ENCODE data around the gene SOX13.
"Not testable (repeated sequence)": the region's sequence is repeated elsewhere in the genome, so short reads cannot be mapped to it uniquely, and the experiment has no call there.

The SOX13 gene

DNA sequence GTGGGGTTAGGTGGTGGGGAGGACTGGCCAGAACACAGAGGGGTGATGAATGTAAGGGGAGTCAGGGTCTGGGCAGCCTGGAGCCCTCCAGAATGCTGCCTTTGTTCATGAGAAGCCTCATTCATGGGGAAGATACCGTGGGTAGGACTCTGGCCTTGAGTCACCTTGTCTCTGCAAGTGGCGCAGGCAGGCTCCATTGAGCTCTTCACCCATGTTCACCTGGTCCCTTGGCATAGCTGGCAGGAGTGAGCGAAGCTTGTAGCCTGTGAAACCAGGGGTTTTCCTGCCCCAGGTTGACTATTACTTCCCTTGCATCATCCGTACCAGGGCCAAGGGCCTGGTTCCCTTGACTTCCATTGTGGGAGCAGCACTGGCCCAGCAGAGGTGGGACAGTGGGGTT, 25.8 kb downstream of the SOX13 start:
- H3K4me3 ChIP-seq: no peak overlapping the region
- DNase-seq (ENCODE audit: low spot score in 2 of 2): no peak
- H3K4me1 ChIP-seq: peaks cover 10% of the 10 kb centered on the region
- no peaks in the 10 kb centered on the region for H3K9me3 ChIP-seq
- in situ Hi-C loops (cut with MboI; ENCODE audit: low sequenced_read_pairs): no loop called here
- H3K27me3 ChIP-seq (ENCODE audit: low read depth): no peaks in the 10 kb centered on the region
- H3K36me3 ChIP-seq (replicated peaks): no peaks in the 10 kb centered on the region

DNA sequence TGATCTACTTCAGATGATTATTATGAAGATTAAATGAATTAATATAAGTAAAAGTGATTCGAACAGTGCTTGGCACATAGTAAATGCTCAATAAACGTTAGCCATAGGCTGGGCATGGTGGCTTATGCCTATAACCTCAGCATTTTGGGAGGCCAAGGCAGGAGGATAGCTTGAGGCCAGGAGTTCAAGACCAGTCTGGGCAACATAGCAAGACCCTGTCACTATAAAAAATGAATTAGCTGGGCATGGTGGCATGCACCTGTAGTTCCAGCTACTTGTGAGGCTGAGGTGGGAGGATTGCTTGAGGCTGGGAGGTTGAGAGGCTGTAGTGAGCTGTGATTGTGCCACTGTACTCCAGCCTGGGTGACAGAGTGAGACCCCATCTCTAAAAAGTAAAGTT, 26.8 kb downstream of the SOX13 start:
- H3K9me3 ChIP-seq; H3K4me1 ChIP-seq; DNase-seq (ENCODE audit: low spot score in 2 of 2); H3K36me3 ChIP-seq (replicated peaks); H3K4me3 ChIP-seq; in situ Hi-C loops (cut with MboI; ENCODE audit: low sequenced_read_pairs); H3K27me3 ChIP-seq (ENCODE audit: low read depth): not testable (repeated sequence)

DNA sequence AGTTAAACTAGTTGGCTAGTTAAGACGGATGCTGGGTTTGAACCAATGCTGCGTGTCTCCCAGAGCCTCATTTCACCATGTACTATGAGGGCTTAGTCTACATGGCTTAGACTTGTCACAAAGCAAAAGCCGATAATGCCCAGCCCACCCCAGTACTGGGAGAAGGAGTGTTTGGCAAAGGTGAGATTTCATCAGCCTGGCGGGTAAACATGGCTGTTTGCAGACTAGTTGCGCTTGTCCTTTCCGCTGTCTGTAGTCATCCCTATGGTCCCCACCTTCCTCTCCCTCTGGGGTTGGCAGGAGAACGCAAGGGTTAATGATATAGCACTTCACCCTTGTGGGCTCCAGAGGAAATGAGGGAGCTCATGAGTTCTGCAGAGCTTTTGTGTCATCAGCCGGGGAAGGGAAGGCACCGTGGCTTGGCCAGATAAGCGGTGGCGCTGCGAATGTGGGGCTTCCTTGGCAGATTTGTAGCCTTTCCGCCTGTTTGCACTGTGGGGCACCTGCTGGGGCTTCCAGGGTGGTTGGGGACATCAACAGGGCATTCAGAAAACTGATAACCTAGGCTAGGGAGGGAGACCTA, 29.2 kb downstream of the SOX13 start:
- no peak overlapping the region for H3K4me3 ChIP-seq
- H3K36me3 ChIP-seq (replicated peaks): no peaks in the 10 kb centered on the region
- H3K9me3 ChIP-seq: no peaks in the 10 kb centered on the region
- H3K27me3 ChIP-seq (ENCODE audit: low read depth): no peaks in the 10 kb centered on the region
- no peak for DNase-seq (ENCODE audit: low spot score in 2 of 2)
- in situ Hi-C loops (cut with MboI; ENCODE audit: low sequenced_read_pairs): no loop called here
- H3K4me1 ChIP-seq: no peaks in the 10 kb centered on the region

DNA sequence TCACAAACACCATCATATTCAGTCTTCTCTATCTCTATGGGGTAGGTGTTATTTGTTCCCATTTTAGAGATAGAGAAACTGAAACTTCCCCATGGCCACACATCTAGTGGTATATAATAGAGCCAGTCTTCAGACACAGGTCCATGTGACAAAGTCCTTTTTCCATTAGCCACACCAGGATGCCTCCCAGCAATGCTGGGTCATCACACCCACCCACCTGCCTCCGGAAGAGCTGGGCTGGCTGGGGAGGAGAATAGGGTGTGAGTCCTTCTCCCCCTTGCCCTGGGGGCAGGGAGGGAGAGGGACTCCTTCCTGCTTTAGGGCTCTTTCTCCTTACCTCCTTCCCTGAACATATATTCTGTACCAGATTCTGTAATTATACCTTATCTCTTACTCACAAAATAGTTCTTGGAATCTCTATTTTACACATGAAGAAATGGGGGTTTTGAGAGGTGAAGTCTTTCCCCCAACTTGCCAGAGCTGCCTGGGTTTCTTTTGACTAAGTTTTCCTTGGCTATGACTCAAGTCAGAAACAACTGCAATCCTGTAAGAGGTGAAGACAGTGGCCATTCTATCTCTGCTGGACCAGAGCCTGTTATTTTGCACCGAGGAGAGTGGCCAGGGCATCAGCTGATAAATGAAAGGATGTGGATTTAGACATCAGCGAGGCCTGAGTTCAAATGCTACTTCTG, 30.0 kb downstream of the SOX13 start:
- no peaks in the 10 kb centered on the region for H3K9me3 ChIP-seq
- H3K36me3 ChIP-seq (replicated peaks): no peaks in the 10 kb centered on the region
- H3K27me3 ChIP-seq (ENCODE audit: low read depth): no peaks in the 10 kb centered on the region
- H3K4me1 ChIP-seq: peaks cover 2% of the 10 kb centered on the region
- no peak for DNase-seq (ENCODE audit: low spot score in 2 of 2)
- in situ Hi-C loops (cut with MboI; ENCODE audit: low sequenced_read_pairs): no loop called here
- no peak overlapping the region for H3K4me3 ChIP-seq

DNA sequence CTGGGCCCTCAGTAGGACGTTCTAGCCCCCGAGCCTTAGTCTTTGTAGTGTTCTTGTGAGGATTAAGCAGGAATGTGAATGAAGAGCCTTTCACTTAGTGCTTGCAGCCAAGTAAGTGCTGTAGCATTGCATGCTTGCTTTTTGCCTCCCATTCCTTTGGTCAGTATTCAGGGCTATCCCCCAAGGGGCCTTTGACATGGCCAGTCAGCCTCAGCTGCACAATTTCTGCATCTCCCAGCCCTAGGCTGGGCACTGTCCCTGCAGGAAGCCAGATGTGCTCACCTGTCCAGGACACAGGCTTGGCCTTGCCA, 30.5 kb downstream of the SOX13 start:
- no peaks in the 10 kb centered on the region for H3K9me3 ChIP-seq
- H3K36me3 ChIP-seq (replicated peaks): no peaks in the 10 kb centered on the region
- in situ Hi-C loops (cut with MboI; ENCODE audit: low sequenced_read_pairs): no loop called here
- no peaks in the 10 kb centered on the region for H3K27me3 ChIP-seq (ENCODE audit: low read depth)
- peaks cover 7% of the 10 kb centered on the region for H3K4me1 ChIP-seq
- DNase-seq (ENCODE audit: low spot score in 2 of 2): no peak
- no peak overlapping the region for H3K4me3 ChIP-seq

DNA sequence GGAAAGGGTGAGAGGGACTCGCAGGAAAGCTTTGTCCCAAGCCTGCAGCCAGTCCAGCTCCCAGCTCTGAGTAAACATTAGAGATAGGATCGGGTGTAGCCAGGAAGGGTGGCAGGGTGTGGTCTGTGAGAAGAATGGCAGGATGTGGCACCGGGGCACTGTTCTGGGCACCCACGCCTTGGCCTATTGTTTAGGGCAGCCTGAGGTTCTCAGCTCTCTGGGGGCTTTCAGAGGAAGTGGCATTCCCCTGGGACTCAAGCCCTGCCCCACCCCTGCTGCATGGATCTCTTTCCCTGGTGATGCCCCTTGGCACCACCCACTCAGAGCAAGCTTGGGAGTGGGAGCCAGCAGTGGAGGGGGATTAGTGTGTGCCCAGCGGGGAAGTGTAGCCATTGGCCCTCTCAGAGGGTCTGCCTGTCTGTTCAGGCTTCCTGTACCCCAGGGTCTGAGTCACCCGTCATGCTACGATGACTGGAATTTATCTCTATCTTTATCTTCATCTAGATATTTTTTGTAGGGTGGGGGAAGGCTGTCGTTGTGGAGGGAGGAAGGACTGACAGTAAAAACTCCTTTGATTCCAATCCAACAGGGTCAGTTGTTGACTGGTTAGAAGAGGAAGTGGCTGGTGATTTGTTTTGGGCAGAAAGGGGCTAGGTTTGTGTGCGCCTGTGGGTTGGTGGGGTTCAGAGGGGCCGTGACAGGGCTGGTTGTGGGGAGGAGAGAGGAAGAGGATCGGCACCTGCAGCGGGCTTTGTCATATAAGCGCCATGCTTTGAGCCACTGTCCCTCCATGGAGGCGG, 31.6 kb downstream of the SOX13 start:
- H3K4me1 ChIP-seq: peaks cover 15% of the 10 kb centered on the region
- DNase-seq (ENCODE audit: low spot score in 2 of 2): no peak
- no peak overlapping the region for H3K4me3 ChIP-seq
- no peaks in the 10 kb centered on the region for H3K9me3 ChIP-seq
- no peaks in the 10 kb centered on the region for H3K36me3 ChIP-seq (replicated peaks)
- in situ Hi-C loops (cut with MboI; ENCODE audit: low sequenced_read_pairs): no loop called here
- H3K27me3 ChIP-seq (ENCODE audit: low read depth): no peaks in the 10 kb centered on the region

DNA sequence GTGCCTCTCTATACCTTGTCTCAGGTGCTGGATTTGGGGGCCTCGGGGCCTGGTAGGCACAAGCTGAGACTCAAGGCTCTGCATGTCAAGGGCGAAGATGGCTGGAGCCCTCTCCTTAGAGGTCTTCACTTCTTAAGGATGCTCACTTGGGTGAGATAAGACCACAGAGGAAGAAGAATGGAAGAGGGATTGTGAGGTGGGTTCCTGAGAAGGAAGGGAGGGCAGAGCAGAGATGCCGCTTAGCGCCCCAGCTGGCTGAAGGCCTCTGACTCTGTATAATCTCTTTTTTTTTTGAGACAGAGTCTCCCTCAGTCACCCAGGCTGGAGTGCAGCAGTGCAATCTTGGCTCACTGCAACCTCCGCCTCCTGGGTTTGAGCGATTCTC, 32.2 kb downstream of the SOX13 start:
- H3K27me3 ChIP-seq (ENCODE audit: low read depth): no peaks in the 10 kb centered on the region
- DNase-seq (ENCODE audit: low spot score in 2 of 2): no peak
- H3K4me1 ChIP-seq: peaks cover 16% of the 10 kb centered on the region
- in situ Hi-C loops (cut with MboI; ENCODE audit: low sequenced_read_pairs): no loop called here
- H3K9me3 ChIP-seq: no peaks in the 10 kb centered on the region
- no peaks in the 10 kb centered on the region for H3K36me3 ChIP-seq (replicated peaks)
- no peak overlapping the region for H3K4me3 ChIP-seq

DNA sequence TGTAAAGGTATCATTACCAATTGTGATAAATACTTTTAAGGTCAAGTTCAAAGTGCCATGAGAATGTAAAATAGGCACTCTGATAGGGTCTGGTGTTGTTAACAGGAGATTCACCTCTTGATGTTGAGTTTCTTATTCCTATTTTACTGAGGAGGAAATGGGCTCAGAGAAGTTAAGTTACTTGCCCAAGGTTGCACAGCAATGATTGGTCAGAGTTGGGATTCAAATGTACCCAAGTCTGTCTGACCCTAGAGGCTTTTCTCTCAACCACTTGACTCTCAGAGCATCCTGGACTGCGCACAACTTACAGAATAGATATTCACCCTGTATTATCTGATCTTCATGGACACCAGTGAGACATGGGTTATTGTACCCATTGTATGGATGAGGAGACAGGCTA, 33.9 kb downstream of the SOX13 start:
- Histone ChIP-seq H3K4me3 (no peak overlapping the region), H3K4me1 (peaks cover 16% of the 10 kb centered on the region), H3K36me3 (replicated peaks) (no peaks in the 10 kb centered on the region), H3K9me3 (no peaks in the 10 kb centered on the region), H3K27me3 (ENCODE audit: low read depth) (no peaks in the 10 kb centered on the region)
- in situ Hi-C loops (cut with MboI; ENCODE audit: low sequenced_read_pairs): no loop called here
- DNase-seq (ENCODE audit: low spot score in 2 of 2): no peak

DNA sequence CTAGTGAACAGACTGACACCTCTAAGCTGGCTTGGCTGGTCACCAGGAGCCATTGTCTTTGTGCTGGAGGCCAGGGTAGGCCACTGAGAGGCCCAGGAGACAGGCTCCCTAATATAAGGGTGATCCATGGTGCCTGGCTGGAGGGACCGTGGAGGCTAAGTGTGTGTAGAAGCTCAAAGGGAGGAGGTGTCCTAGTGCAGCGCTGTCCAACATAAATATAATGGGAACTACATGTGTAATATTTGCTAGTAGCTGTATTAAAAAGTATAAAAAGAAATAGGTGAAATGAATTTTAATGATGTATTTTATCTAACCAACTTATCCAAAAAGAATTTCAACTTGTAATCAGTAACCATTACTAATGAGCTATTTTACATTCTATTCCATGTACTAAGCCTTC, 35.0 kb downstream of the SOX13 start:
- Histone ChIP-seq H3K4me1 (peaks cover 16% of the 10 kb centered on the region), H3K9me3 (no peaks in the 10 kb centered on the region)
- in situ Hi-C loops (cut with MboI; ENCODE audit: low sequenced_read_pairs): no loop called here

DNA sequence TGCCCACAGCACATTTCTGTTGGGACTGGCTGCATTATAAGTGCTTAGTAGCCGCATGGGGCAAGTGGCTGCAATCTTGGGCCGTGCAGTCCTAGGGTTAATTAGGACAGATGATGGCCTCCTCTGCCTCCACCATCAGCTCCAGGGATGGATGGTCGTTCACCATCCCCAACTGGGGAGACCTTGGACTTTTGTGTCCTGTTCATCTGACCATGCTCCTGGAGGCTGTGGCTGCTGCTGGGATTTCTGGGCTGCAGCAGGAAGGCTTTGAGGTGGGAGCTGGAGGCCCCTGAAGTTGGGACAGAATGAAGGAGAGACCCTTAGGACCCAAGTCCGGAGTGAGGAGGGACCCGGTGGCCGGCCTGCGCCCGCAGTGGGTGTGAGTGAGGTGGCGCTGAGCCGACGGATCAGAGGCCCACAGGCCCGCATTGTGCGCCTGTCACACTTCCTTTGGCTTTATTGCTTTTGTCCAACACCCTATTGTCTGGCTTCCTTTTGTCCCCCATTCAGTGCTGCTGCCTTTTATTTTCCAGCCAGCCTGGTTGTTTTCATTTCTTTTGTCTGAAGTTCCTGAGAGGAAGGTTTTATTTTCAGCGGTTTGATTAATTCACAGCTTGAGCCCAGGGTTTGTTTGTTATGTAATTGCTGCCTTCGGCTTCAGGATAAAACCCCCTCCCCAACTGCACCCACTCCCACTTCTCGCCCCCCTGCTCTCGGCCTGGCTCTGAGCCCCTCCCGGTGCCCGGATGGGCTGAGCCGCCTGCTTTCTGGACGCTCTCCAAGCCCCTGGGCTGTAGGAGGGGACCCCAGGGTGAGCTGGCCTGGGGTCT, 35.6 kb downstream of the SOX13 start:
- in situ Hi-C loops (cut with MboI; ENCODE audit: low sequenced_read_pairs): no loop called here
- Histone ChIP-seq H3K36me3 (replicated peaks) (no peaks in the 10 kb centered on the region), H3K4me3 (no peak overlapping the region), H3K4me1 (peaks cover 16% of the 10 kb centered on the region), H3K27me3 (ENCODE audit: low read depth) (no peaks in the 10 kb centered on the region), H3K9me3 (no peaks in the 10 kb centered on the region)
- peak; percentile 89 to 99 for DNase-seq (ENCODE audit: low spot score in 2 of 2)

More for the DNA sequence above, 35.0 kb downstream of the SOX13 start:
- Histone ChIP-seq H3K4me3 (no peak overlapping the region), H3K27me3 (ENCODE audit: low read depth) (no peaks in the 10 kb centered on the region), H3K36me3 (replicated peaks) (no peaks in the 10 kb centered on the region)
- no peak for DNase-seq (ENCODE audit: low spot score in 2 of 2)

DNA sequence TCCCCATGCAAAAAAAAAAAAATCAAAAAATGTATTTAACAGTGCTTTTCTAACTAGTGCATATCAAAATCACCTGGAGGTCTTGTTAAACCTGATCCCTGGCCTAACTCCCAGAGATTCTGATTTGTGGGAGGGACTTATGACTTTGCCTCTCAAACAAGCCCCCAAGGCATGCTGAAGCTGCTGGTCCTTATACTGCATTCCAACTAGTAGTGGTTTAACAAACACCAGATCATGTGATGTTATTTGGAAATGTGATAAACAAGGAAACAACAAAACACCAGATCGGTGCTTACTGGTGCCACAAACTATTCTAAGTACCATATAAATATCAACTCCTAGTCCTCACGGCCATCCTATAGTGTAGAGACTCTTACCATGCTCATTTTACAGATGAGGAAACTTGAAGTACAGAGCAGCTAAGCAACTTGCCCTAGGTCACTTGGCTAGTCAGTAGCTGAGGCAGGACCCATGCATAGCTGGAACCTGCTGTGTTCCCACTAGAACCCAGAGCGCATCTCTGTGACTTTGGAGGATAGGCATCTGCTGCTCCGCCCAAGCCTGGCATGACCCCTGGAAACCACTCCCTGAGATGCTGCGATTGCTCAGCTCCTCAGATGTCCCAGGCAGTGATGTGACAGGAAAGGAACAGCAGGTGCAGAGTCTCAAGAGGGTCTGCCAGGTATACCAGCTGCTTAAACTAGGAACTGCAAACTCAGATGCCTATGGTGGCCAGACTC, 38.1 kb downstream of the SOX13 start:
- Histone ChIP-seq H3K9me3 (no peaks in the 10 kb centered on the region), H3K4me1 (peaks cover 16% of the 10 kb centered on the region), H3K4me3 (no peak overlapping the region), H3K27me3 (ENCODE audit: low read depth) (no peaks in the 10 kb centered on the region), H3K36me3 (replicated peaks) (no peaks in the 10 kb centered on the region; the same call in 1 of the 2 replicates)
- DNase-seq (ENCODE audit: low spot score in 2 of 2): no peak
- in situ Hi-C loops (cut with MboI; ENCODE audit: low sequenced_read_pairs): no loop called here

DNA sequence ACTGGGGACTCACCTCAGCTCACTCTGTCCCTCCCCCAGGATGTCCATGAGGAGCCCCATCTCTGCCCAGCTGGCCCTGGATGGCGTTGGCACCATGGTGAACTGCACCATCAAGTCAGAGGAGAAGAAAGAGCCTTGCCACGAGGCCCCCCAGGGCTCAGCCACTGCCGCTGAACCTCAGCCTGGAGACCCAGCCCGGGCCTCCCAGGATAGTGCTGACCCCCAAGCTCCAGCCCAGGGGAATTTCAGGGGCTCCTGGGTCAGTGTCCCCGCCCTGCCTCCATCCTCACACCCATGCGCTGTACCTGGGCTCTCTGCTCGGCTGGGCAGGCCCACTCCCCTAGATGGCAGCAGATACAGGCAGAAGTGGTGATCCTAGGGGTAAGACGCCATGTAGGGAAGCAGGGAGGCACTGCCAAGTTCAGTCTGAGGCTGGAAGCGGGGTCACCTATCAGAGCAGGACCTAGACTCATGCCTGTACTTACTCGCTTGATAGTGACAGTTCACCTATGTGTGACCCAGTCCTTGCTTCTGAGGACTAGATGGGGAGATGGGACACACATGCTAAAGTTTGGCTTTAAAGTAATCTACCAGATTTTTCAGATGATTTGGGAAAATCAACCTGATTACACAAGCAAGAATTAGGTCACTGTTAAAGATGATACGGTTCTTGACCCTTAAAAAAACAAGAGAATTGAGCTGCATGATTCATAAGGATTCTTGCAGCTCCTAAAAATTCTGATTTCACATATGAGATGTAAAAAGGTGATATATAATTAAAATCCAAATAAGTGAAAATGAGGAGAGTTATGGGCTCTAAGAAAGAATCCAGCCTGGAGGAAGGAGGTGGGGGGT, 40.2 kb downstream of the SOX13 start:
- Histone ChIP-seq H3K36me3 (replicated peaks) (peaks cover 4% of the 10 kb centered on the region; the same call in 1 of the 2 replicates), H3K4me3 (no peak overlapping the region), H3K27me3 (ENCODE audit: low read depth) (no peaks in the 10 kb centered on the region), H3K4me1 (peaks cover 12% of the 10 kb centered on the region), H3K9me3 (no peaks in the 10 kb centered on the region)
- in situ Hi-C loops (cut with MboI; ENCODE audit: low sequenced_read_pairs): no loop called here
- no peak for DNase-seq (ENCODE audit: low spot score in 2 of 2)

Data from HAP-1 (cell line).